K562 (cell line): ENCODE measurements around the gene EPB41L1. TPM values are rescaled to one million over a fixed set of nuclear protein-coding genes. Genes with fewer than 3 reads are reported as not detected.

Experiments
- ATAC-seq: fragments of 200-7000 bp; cut with Tn5 transposase; 3 replicates; pipeline ENCODE4 v1.9.1; 2020; ENCODE audit warnings: moderate library complexity
- BruUV-seq: library from RNA; stranded (reverse); fragments of 400-500 nt; replicated peaks from 2 replicates; lab custom pipeline; 2021; lab: Mats Ljungman, UMichigan
- CTCF ChIA-PET: fragments of 300-600 bp; formaldehyde crosslinking; extraction: SDS; loops from one replicate; lab custom pipeline; 2021; ENCODE audit warnings: low intra/inter-chr PET ratio; lab: Yijun Ruan, JAX
- POLR2A ChIA-PET: fragments of 300-600, 350-650 bp; sonication (Branson Sonifier 250); formaldehyde crosslinking; extraction: SDS; loops from one replicate; lab custom pipeline; 2021; ENCODE audit warnings: antibody characterized with exemption, inconsistent platforms; lab: Yijun Ruan, JAX
- DNase-seq, 4 experiments: peaks; one replicate each; pipeline versions ENCODE4 v3.0.0 to v3.0.0-alpha.2; 2011 to 2018; ENCODE audit warnings: low spot score in 3 of 4, mixed read lengths in 3 of 4; ENCODE audit errors: extremely low read depth in 1 of 4
- FAIRE-seq: peaks from 2 replicates; lab custom pipeline; 2011; peaks lifted over from hg19 to GRCh38; lab: Jason Lieb, UNC
- H2AFZ ChIP-seq: 2 replicates; pipeline ENCODE4 v1.6.0; 2011; ENCODE audit warnings: low read depth, low read length, control low read depth, inconsistent platforms
- H3K27ac ChIP-seq: fragments of 200-600 bp; 3 replicates; pipeline ENCODE4 v1.8.0; 2011; ENCODE audit warnings: low read depth, mild to moderate bottlenecking, control low read depth, inconsistent platforms, low read length, moderate library complexity, mixed read lengths; ENCODE audit errors: extremely low read depth
- H3K27me3 ChIP-seq, 2 experiments: fragments of 300-600 bp in 1 of 2; 2 replicates in 1 of 2; 3 replicates in 1 of 2; pipeline versions ENCODE4 v1.6.0 to v1.8.0; 2011; ENCODE audit warnings: inconsistent platforms in 2 of 2, low read length in 2 of 2, mild to moderate bottlenecking in 1 of 2, mixed read lengths in 1 of 2, moderate library complexity in 1 of 2; ENCODE audit not compliant: control insufficient read depth in 2 of 2, insufficient read depth in 2 of 2
- H3K36me3 ChIP-seq: fragments of 300-600 bp; 3 replicates; pipeline ENCODE4 v1.8.0; 2011; ENCODE audit warnings: mild to moderate bottlenecking, low read length, inconsistent platforms; ENCODE audit not compliant: control insufficient read depth, insufficient read depth
- H3K4me1 ChIP-seq, 2 experiments: fragments of 200-600 bp in 1 of 2; replicated peaks in 1 of 2; 2 replicates in 1 of 2; 3 replicates in 1 of 2; pipeline versions ENCODE4 v1.5.1 to v1.8.0; 2011; ENCODE audit warnings: inconsistent platforms in 2 of 2, low read length in 2 of 2, mild to moderate bottlenecking in 1 of 2, mixed read lengths in 1 of 2, moderate library complexity in 1 of 2; ENCODE audit not compliant: control insufficient read depth in 2 of 2, insufficient read depth in 2 of 2
- H3K4me2 ChIP-seq: 2 replicates; pipeline ENCODE4 v1.6.1; 2011; ENCODE audit warnings: low read length, control low read depth, inconsistent platforms, mixed read lengths; ENCODE audit not compliant: insufficient read depth
- H3K4me3 ChIP-seq: fragments of 200-600 bp; sonication (generic), shearing (Covaris generic); 2 replicates; pipeline ENCODE4 v1.5.1; 2016; ENCODE audit warnings: control low read depth, inconsistent platforms
- H3K79me2 ChIP-seq: fragments of 200-600 bp; 3 replicates; pipeline ENCODE4 v1.8.0; 2011; ENCODE audit warnings: low read length, inconsistent platforms; ENCODE audit not compliant: control insufficient read depth, insufficient read depth
- H3K9ac ChIP-seq, 2 experiments: 2 replicates each; pipeline versions ENCODE4 v1.6.0 to v1.6.1; 2011; ENCODE audit warnings: low read depth in 2 of 2, low read length in 2 of 2, control low read depth in 1 of 2, inconsistent platforms in 1 of 2, mild to moderate bottlenecking in 1 of 2, mixed read lengths in 1 of 2; ENCODE audit not compliant: insufficient read depth in 1 of 2
- H3K9me1 ChIP-seq: one replicate; pipeline ENCODE4 v1.6.0; 2011; ENCODE audit warnings: inconsistent platforms, mild to moderate bottlenecking, low read length, moderate library complexity; ENCODE audit not compliant: control insufficient read depth, insufficient read depth
- H3K9me3 ChIP-seq: replicated peaks from 2 replicates; pipeline ENCODE4 v1.5.1; 2011; ENCODE audit warnings: low read depth, low read length, inconsistent platforms; ENCODE audit not compliant: control insufficient read depth, insufficient read depth
- H4K20me1 ChIP-seq: replicated peaks from 2 replicates; pipeline ENCODE4 v1.6.1; 2011; ENCODE audit warnings: low read length, inconsistent platforms, mixed read lengths; ENCODE audit not compliant: control insufficient read depth, insufficient read depth
- CEBPB ChIP-seq: fragments of 450-650 bp; IDR thresholded peaks from 2 replicates; pipeline ENCODE4 v1.6.1; 2016; ENCODE audit warnings: missing genetic modification characterization, missing compliant biosample characterization
- EGR1 ChIP-seq: fragments of 450-650 bp; conservative IDR thresholded peaks from 2 replicates; pipeline ENCODE4 v1.6.1; 2017; ENCODE audit warnings: mild to moderate bottlenecking
- ETV1 ChIP-seq: fragments of 450-650 bp; conservative IDR thresholded peaks from 2 replicates; pipeline ENCODE4 v1.6.1; 2016; ENCODE audit warnings: missing genetic modification characterization, control low read depth, low read depth, missing compliant biosample characterization
- FOXA3 ChIP-seq, 2 experiments: fragments of 450-650 bp in 1 of 2; sonication (generic) in 1 of 2; formaldehyde crosslinking; IDR thresholded peaks in 1 of 2; conservative IDR thresholded peaks in 1 of 2; 2 replicates each; pipeline versions ENCODE4 v1.4.0 to v1.8.0; 2020 to 2022; ENCODE audit warnings: mild to moderate bottlenecking in 2 of 2, missing genetic modification reagents in 1 of 2
- LEF1 ChIP-seq: fragments of 450-650 bp; IDR thresholded peaks from 2 replicates; pipeline ENCODE4 v1.6.1; 2016; ENCODE audit warnings: mild to moderate bottlenecking
- MTA2 ChIP-seq: fragments of 450-650 bp; IDR thresholded peaks from 2 replicates; pipeline ENCODE4 v1.6.1; 2016; ENCODE audit warnings: low read depth
- NCOR1 ChIP-seq: fragments of 450-650 bp; IDR thresholded peaks from 2 replicates; pipeline ENCODE4 v1.6.1; 2016; ENCODE audit warnings: mild to moderate bottlenecking, moderate library complexity
- SPI1 ChIP-seq: IDR thresholded peaks from 2 replicates; pipeline ENCODE4 v1.6.1; 2011; ENCODE audit warnings: low read depth, low read length, control low read depth, borderline replicate concordance
- SRF ChIP-seq, 2 experiments: fragments of 250-450, 450-650 bp in 1 of 2; sonication (Bioruptor Pico) in 1 of 2; sonication (generic) in 1 of 2; formaldehyde crosslinking; IDR thresholded peaks; 2 replicates each; pipeline versions ENCODE4 v1.5.0 to v1.5.1; 2020 to 2022; ENCODE audit warnings: mild to moderate bottlenecking in 1 of 2, missing genetic modification reagents in 1 of 2
- STAT5B ChIP-seq: fragments of 250-450 bp; sonication (Bioruptor Pico); IDR thresholded peaks from 2 replicates; pipeline ENCODE4 v1.8.0; 2021; ENCODE audit warnings: mild to moderate bottlenecking, inconsistent platforms
- TAF1 ChIP-seq: IDR thresholded peaks from 2 replicates; pipeline ENCODE4 v1.6.1; 2011; ENCODE audit warnings: mild to moderate bottlenecking, low read length, moderate library complexity; ENCODE audit not compliant: insufficient read depth, control insufficient read depth, severe bottlenecking; ENCODE audit errors: extremely low read depth
- TAL1 ChIP-seq: fragments of 450-650 bp; IDR thresholded peaks from 2 replicates; pipeline ENCODE4 v1.6.1; 2016; ENCODE audit warnings: mild to moderate bottlenecking
- ZBTB1 ChIP-seq: sonication (generic); formaldehyde crosslinking; IDR thresholded peaks from 2 replicates; pipeline ENCODE4 v1.8.1; 2023; ENCODE audit warnings: missing genetic modification reagents, low read depth, mild to moderate bottlenecking, borderline replicate concordance
- WGBS: fragments of 100-300 bp; shearing (Covaris generic); methylation state at CpG from one replicate; pipeline ENCODE4 v1.1.6; 2016; ENCODE audit warnings: low coverage, mixed read lengths; ENCODE audit not compliant: insufficient coverage; ENCODE audit errors: missing lambda C conversion rate; 5-methylcytosine and 5-hydroxymethylcytosine counted together
- in situ Hi-C: fragments of 300-500 bp; cut with MboI; formaldehyde crosslinking; loops from 4 replicates; pipeline ENCODE4 v1.15.0; 2018; ENCODE audit warnings: inconsistent platforms, mixed read lengths
- intact Hi-C: fragments of 100-400 bp; cut with micrococcal nuclease; formaldehyde crosslinking; loops from 2 replicates; pipeline ENCODE4 v1.14.2; 2022
- polyA plus RNA-seq, 8 experiments: library from polyadenylated mRNA; depleted of rRNA in 4 of 8; stranded (reverse) in 5 of 8; unstranded in 3 of 8; fragments of >200 nt; fragmentation: Nextera tagmentation in 2 of 8; fragmentation: Illumina TruSeq in 1 of 8; extraction: Ambion mirVana in 2 of 8; extraction: Trizol in 1 of 8; gene quantifications; 2 replicates each; pipeline versions ENCODE4 v1.2.1 to v1.2.3, GENCODE V29; 2011 to 2014; ENCODE audit warnings: inconsistent platforms in 1 of 8, missing spikeins in 1 of 8
- total RNA-seq, 7 experiments: library from RNA; depleted of rRNA in 6 of 7; stranded (reverse); fragments of >200 nt in 6 of 7; fragmentation: Illumina TruSeq in 2 of 7; extraction: Trizol in 2 of 7; gene quantifications; 2 replicates each; pipeline versions ENCODE4 v1.2.1 to v1.2.3, GENCODE V29; 2011 to 2021; ENCODE audit warnings: low replicate concordance in 1 of 7
- TF ChIP-seq, protein P1 (sequence below): fragments of 450-650 bp; IDR thresholded peaks from 2 replicates; pipeline ENCODE4 v1.6.1; 2018; ENCODE audit warnings: mild to moderate bottlenecking, low read depth; ENCODE audit not compliant: partially characterized antibody
- TF ChIP-seq, protein P2 (sequence below): fragments of 450-650 bp; conservative IDR thresholded peaks from 2 replicates; pipeline ENCODE4 v1.6.1; 2016; ENCODE audit warnings: missing genetic modification characterization, low read depth, mild to moderate bottlenecking, missing compliant biosample characterization, moderate library complexity
- TF ChIP-seq, protein P3 (sequence below): fragments of 250-450 bp; sonication (Bioruptor Pico); IDR thresholded peaks from 2 replicates; pipeline ENCODE4 v1.5.0; 2020; ENCODE audit warnings: mild to moderate bottlenecking, borderline replicate concordance

Gene EPB41L1
- total and polyA plus RNA-seq, 9 of the 15 experiments (the other 6 are each of a cell fraction or from before 2014, with no cell fraction given) = 0.11 to 4.3 (median 1.3) TPM

DNA sequence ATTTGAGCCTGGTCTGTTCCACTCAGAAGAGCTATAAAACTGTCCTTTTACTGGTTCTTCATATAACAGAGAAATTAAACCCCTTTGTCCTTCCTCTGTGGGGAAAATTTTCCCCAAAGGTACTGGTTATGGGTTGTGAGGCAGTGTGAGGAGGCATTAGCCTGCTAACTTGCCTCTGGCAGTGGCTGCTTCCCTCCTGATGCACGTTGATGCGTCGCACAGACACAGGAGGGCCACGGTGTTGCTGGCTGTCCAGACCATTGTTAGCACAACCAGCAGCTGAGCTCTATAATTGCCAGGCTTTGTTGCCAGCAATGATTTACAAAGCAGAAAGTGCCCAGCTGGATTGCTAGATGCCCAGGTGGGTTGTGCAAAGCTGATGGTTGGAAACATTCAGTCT, 91.9 kb downstream of the EPB41L1 start:
- Histone ChIP-seq H3K4me2 (no peak overlapping the region), H3K4me3 (no peak overlapping the region), H3K9me3 (no peaks in the 10 kb centered on the region), H2AFZ (no peak overlapping the region), H3K9ac (no peak overlapping the region), H3K27ac (no peak overlapping the region), H3K79me2 (no peaks in the 10 kb centered on the region; the same call in 2 of the 3 replicates), H4K20me1 (no peaks in the 10 kb centered on the region; the same call in 1 of the 2 replicates), H3K36me3 (peaks cover 86% of the 10 kb centered on the region), H3K27me3 (no peaks in the 10 kb centered on the region), H3K4me1 (no peaks in the 10 kb centered on the region), H3K9me1 (no peaks in the 10 kb centered on the region)
- intact Hi-C loops (no loop called here), in situ Hi-C loops (no loop called here)
- no peak for FAIRE-seq
- TF ChIP-seq STAT5B (CRISPR knock-in tag) (no peak), ZBTB1 (CRISPR knock-in tag) (no peak), NCOR1 (no peak), TAL1 (no peak), TAF1 (no peak), SPI1 (no peak), ETV1 (no peak), SRF (CRISPR knock-in tag; IDR thresholded peaks at IDR 0.05) (no peak), MTA2 (no peak), LEF1 (no peak), FOXA3 (CRISPR knock-in tag; conservative IDR thresholded peaks at IDR 0.05 in 1 of 2, IDR thresholded peaks at IDR 0.05 in 1 of 2) (no peak), CEBPB (tag) (no peak), EGR1 (no peak)
- TF ChIP-seq, protein P1, sequence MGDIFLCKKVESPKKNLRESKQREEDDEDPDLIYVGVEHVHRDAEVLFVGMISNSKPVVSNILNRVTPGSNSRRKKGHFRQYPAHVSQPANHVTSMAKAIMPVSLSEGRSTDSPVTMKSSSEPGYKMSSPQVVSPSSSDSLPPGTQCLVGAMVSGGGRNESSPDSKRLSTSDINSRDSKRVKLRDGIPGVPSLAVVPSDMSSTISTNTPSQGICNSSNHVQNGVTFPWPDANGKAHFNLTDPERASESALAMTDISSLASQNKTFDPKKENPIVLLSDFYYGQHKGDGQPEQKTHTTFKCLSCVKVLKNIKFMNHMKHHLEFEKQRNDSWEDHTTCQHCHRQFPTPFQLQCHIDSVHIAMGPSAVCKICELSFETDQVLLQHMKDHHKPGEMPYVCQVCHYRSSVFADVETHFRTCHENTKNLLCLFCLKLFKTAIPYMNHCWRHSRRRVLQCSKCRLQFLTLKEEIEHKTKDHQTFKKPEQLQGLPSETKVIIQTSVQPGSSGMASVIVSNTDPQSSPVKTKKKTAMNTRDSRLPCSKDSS = no peak
- TF ChIP-seq, protein P2, sequence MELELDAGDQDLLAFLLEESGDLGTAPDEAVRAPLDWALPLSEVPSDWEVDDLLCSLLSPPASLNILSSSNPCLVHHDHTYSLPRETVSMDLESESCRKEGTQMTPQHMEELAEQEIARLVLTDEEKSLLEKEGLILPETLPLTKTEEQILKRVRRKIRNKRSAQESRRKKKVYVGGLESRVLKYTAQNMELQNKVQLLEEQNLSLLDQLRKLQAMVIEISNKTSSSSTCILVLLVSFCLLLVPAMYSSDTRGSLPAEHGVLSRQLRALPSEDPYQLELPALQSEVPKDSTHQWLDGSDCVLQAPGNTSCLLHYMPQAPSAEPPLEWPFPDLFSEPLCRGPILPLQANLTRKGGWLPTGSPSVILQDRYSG = no peak
- TF ChIP-seq, protein P3, sequence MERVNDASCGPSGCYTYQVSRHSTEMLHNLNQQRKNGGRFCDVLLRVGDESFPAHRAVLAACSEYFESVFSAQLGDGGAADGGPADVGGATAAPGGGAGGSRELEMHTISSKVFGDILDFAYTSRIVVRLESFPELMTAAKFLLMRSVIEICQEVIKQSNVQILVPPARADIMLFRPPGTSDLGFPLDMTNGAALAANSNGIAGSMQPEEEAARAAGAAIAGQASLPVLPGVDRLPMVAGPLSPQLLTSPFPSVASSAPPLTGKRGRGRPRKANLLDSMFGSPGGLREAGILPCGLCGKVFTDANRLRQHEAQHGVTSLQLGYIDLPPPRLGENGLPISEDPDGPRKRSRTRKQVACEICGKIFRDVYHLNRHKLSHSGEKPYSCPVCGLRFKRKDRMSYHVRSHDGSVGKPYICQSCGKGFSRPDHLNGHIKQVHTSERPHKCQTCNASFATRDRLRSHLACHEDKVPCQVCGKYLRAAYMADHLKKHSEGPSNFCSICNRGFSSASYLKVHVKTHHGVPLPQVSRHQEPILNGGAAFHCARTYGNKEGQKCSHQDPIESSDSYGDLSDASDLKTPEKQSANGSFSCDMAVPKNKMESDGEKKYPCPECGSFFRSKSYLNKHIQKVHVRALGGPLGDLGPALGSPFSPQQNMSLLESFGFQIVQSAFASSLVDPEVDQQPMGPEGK = no peak
- ChIA-PET CTCF (no interaction called here), POLR2A (interaction anchor here (0.9 to 1.8 kb wide), 3 partner anchors 9 to 97 kb away, joined by 3 to 4 read pairs (median 3); no protein-coding TSS in a partner anchor)
- 87% methylated on average over 4 of the region's 4 CpGs for WGBS
- BruUV-seq = no TSS peak
- no peak for ATAC-seq
- no peak for DNase-seq
